ENCODE data around the gene PRSS36.

- TF ChIP-seq, protein P1, sequence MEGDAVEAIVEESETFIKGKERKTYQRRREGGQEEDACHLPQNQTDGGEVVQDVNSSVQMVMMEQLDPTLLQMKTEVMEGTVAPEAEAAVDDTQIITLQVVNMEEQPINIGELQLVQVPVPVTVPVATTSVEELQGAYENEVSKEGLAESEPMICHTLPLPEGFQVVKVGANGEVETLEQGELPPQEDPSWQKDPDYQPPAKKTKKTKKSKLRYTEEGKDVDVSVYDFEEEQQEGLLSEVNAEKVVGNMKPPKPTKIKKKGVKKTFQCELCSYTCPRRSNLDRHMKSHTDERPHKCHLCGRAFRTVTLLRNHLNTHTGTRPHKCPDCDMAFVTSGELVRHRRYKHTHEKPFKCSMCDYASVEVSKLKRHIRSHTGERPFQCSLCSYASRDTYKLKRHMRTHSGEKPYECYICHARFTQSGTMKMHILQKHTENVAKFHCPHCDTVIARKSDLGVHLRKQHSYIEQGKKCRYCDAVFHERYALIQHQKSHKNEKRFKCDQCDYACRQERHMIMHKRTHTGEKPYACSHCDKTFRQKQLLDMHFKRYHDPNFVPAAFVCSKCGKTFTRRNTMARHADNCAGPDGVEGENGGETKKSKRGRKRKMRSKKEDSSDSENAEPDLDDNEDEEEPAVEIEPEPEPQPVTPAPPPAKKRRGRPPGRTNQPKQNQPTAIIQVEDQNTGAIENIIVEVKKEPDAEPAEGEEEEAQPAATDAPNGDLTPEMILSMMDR (IDR thresholded peaks at IDR 0.05), result no peak
- no peak for TF ChIP-seq SIN3A (IDR thresholded peaks at IDR 0.05; ENCODE audit: borderline replicate concordance, insufficient read depth, low read depth, low read length)
These were observed 19.0 kb downstream of the PRSS36 start for GRCh38 chr16:31130899-31131298.
